ENCODE measurements around the gene ZNHIT2. TPM values are rescaled to one million over a fixed set of nuclear protein-coding genes. Genes with fewer than 3 reads are reported as not detected.

The ZNHIT2 gene
- total and polyA plus RNA-seq, 2 of the 8 experiments (the other 6 are each of a cell fraction or from before 2014, with no cell fraction given): 13.0 to 16.1 TPM

GRCh38 chr11:65100674-65101350, 16.7 kb downstream of the ZNHIT2 start:
- no peaks in the 10 kb centered on the region for H3K23me2 ChIP-seq (ENCODE audit: low read depth, low read length)
- H2BK12ac ChIP-seq (ENCODE audit: low read depth, low read length): no peak overlapping the region
- H3K27me3 ChIP-seq (replicated peaks in 1 of 4; ENCODE audit: control insufficient read depth in 3 of 4, extremely low read depth in 1 of 4, insufficient read depth in 3 of 4, low read length in 3 of 4): no peaks in the 10 kb centered on the region
- H3K27ac ChIP-seq (ENCODE audit: low read depth, low read length): no peak overlapping the region
- no peak overlapping the region for H2AFZ ChIP-seq (ENCODE audit: low read length)
- ChIA-PET CTCF (ENCODE audit: partially characterized antibody) (interaction anchor here (0.6 to 4.4 kb wide), 6 partner anchors 9 to 219 kb away, joined by 3 to 85 read pairs (median 3); partner anchors contain the start of genes TM7SF2 and ZNHIT2), POLR2A (ENCODE audit: partially characterized antibody) (interaction anchor here (1.0 to 16.8 kb wide), 8 partner anchors 11 to 29 kb away, joined by 3 to 230 read pairs (median 18); partner anchors contain the start of genes CDCA5, FAU, MRPL49 and TM7SF2)
- no peak overlapping the region for H3K18ac ChIP-seq (ENCODE audit: extremely low read depth, low read length)
- no peak overlapping the region for H4K8ac ChIP-seq (ENCODE audit: extremely low read depth, insufficient read depth, low read length)
- H3K4me3 ChIP-seq (ENCODE audit: extremely low read depth in 1 of 4, insufficient read depth in 2 of 4, low read depth in 3 of 4, low read length in 4 of 4): no peak overlapping the region
- no peak overlapping the region for H3K56ac ChIP-seq (replicated peaks; ENCODE audit: insufficient read length, low read depth, low read length)
- no peak overlapping the region for H3K23ac ChIP-seq (ENCODE audit: insufficient read length)
- no peak overlapping the region for H4K91ac ChIP-seq (replicated peaks; ENCODE audit: insufficient read length, low read length)
- peaks cover 0 to 3% (median 3%) of the 10 kb centered on the region in 4 experiments; a peak in 6 of 7 replicates for H3K4me1 ChIP-seq (replicated peaks in 1 of 4; ENCODE audit: control insufficient read depth in 3 of 4, insufficient read depth in 4 of 4, low read length in 3 of 4)
- no peak overlapping the region for H2BK5ac ChIP-seq (ENCODE audit: low read depth, low read length)
- no peak overlapping the region for H3K14ac ChIP-seq (ENCODE audit: insufficient read length)
- WGBS, 2 experiments (ENCODE audit: extremely low coverage in 1 of 2, insufficient coverage in 1 of 2, insufficient read length in 1 of 2, insufficient replicate concordance in 2 of 2, low coverage in 1 of 2, low lambda C conversion rate in 2 of 2, missing lambda C conversion rate in 1 of 2): 80% methylated on average over 6 of the region's 6 CpGs; no CpG with 5 or more reads in 1 of the 2 experiments
- no peak overlapping the region for H3K4ac ChIP-seq (replicated peaks; ENCODE audit: insufficient read length, low read depth, low read length)
- FAIRE-seq (no peak), DNase-seq (ENCODE audit: low read depth in 1 of 2, low spot score in 2 of 2) (no peak)
- TF ChIP-seq SP4 (IDR thresholded peaks at IDR 0.05; ENCODE audit: low read length): no peak
- no peak for TF ChIP-seq TEAD4 (IDR thresholded peaks at IDR 0.05; ENCODE audit: low read depth, low read length)
- TF ChIP-seq FOSL1 (IDR thresholded peaks at IDR 0.05; ENCODE audit: insufficient read depth, low read depth, low read length): no peak
- TF ChIP-seq EP300 (IDR thresholded peaks at IDR 0.05; ENCODE audit: borderline replicate concordance in 1 of 2, low read depth in 2 of 2, low read length in 2 of 2): no peak
- TF ChIP-seq SP2 (IDR thresholded peaks at IDR 0.05; ENCODE audit: low read length): no peak
- TF ChIP-seq TAF7 (optimal IDR thresholded peaks at IDR 0.05; ENCODE audit: borderline replicate concordance, low read depth, low read length): no peak
- TF ChIP-seq POLR2A (IDR thresholded peaks at IDR 0.05; ENCODE audit: control extremely low read depth in 1 of 2, low read depth in 2 of 2, low read length in 2 of 2): no peak
- TF ChIP-seq KDM4A (IDR thresholded peaks at IDR 0.05; ENCODE audit: low read depth, low read length, severe bottlenecking): no peak
- no peak for TF ChIP-seq POU5F1 (IDR thresholded peaks at IDR 0.05; ENCODE audit: low read depth, low read length)
- H3K79me2 ChIP-seq (ENCODE audit: control insufficient read depth in 1 of 2, insufficient read depth in 2 of 2, low read length in 2 of 2): peaks cover 0 to 13% of the 10 kb centered on the region in 2 experiments; a peak in 1 of 4 replicates
- no peak overlapping the region for H2AK5ac ChIP-seq (ENCODE audit: low read depth, low read length)
- no peak overlapping the region for H2BK15ac ChIP-seq (ENCODE audit: low read length)
- peaks cover 0 to 7% of the 10 kb centered on the region in 2 experiments for H4K20me1 ChIP-seq (replicated peaks in 1 of 2; ENCODE audit: control insufficient read depth in 1 of 2, insufficient read depth in 2 of 2, low read length in 2 of 2)
- H3K36me3 ChIP-seq (ENCODE audit: control insufficient read depth in 2 of 4, insufficient read depth in 4 of 4, low read length in 3 of 4): peaks cover 0 to 3% (median 0%) of the 10 kb centered on the region in 4 experiments; a peak in 2 of 8 replicates
- H3K9me3 ChIP-seq (ENCODE audit: insufficient read depth in 2 of 2, low read depth in 1 of 2, low read length in 1 of 2): no peaks in the 10 kb centered on the region
- no peak overlapping the region for H4K5ac ChIP-seq (ENCODE audit: insufficient read length, low read depth, low read length)
- H2BK120ac ChIP-seq (replicated peaks; ENCODE audit: low read depth, low read length): no peak overlapping the region
- no peak overlapping the region for H3K9ac ChIP-seq (replicated peaks in 1 of 4; ENCODE audit: extremely low read depth in 1 of 4, low read depth in 3 of 4, low read length in 3 of 4)
- H3K4me2 ChIP-seq (ENCODE audit: insufficient read depth in 1 of 2, low read depth in 2 of 2, low read length in 2 of 2): no peak overlapping the region
- no peak overlapping the region for H2BK20ac ChIP-seq (ENCODE audit: low read length)
- peaks cover 2% of the 10 kb centered on the region; the same call in 1 of the 2 replicates for H3K79me1 ChIP-seq (ENCODE audit: low read depth, low read length)
